ENCODE measurements around the gene TBC1D4.
"Not testable (repeated sequence)": the region's sequence is repeated elsewhere in the genome, so short reads cannot be mapped to it uniquely, and the experiment has no call there.

TBC1D4 gene

DNA sequence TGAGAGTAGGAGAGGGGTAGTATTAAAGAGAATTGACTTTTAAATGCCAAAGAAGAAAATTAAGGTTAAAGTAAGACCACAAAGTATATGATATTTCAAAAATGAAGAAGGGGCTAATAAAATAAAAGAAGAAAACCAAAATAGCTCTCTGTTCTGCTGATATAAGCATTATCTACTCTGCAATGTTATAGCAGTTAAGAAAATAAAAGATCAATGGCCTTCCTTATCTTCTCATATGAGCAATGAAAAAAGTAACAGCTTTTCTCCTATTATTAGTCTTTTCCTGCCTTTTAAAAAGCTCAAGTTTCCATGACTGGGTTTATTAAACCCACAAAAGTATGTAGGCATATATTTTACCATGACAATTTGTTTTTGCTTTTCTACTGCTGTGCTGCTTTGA, 126.4 kb downstream of the TBC1D4 start:
- no peak for DNase-seq

DNA sequence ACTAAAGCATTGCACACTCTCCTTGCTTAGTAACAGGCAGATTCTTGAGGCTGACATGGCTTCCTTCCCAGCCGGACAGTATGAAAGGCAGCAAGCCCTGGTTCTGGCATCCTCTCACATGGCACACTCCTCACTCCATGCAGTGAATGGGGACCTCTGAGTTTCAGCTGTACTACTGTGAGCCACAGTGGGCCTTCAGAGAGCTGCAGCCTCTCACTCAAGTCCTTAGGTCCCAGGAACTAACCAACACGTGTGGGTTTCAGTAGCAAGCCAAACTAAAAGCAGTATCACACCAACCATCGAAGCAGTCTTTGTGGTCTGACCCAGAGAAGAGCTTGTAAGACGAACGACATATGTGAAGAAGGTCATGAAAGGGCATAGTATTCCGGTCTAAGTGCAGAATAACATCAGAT, 128.2 kb downstream of the TBC1D4 start:
- no peak for DNase-seq

DNA sequence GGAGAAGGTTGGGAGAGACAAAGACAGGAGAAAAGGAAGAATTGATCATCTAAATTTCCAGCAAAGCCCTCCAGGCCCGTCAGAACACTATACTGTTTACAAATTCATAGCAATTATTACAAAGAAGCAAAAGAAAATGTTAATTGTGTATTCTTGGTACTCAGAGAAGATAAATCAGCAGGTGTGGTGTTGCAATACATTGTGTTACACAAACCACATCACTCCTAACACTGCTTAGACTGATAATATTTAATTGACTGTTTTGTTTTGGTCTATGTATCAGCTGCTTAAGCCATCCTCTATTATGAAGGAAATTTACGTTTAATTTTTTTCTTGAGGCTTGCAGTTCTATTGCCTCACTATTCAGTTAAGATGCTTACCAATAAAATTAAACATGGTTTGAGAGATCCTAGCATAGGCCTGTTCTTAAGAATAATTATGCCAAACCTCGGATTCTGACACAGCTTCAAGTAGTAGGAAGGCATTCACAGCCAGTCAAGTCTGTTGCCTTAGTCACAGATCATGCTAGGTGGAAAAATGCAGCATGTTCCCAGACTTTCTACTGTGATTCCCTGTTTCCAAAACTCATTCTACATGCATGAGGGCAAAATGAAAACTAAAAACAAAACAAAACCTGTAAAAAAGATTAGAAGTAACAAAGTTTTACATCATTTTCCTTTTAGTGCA, 129.2 kb downstream of the TBC1D4 start:
- DNase-seq, result no peak

DNA sequence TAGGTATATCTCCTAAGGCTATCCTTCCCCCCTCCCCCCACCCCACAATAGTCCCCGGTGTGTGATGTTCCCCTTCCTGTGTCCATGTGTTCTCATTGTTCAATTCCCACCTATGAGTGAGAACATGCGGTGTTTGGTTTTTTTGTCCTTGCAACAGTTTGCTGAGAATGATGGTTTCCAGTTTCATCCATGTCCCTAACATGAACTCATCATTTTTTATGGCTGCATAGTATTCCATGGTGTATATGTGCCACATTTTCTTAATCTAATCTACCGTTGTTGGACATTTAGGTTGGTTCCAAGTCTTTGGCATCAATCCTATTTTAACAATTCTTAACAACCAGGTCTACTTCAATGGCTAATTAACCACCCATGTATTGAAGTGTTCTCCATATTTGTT, 130.4 kb downstream of the TBC1D4 start:
- DNase-seq, result not testable (repeated sequence)

DNA sequence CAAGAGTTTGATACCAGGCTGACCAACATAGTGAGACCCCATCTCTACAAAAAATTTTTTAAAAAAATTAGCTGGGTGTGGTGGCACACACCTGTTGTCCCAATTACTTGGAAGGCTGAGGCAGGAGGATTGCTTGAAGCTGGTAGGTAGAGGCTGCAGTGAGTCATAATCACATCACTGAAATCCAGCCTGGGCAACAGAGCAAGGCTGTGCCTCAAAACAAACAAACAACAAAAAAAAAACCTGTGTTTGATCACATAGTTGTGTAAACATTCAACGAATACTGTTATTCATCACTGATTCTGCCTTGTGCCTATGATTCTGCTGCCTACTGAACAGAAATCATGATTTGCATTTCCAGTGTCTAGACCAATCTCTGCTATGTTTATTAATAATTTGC, 134.0 kb downstream of the TBC1D4 start:
- no peak for DNase-seq

DNA sequence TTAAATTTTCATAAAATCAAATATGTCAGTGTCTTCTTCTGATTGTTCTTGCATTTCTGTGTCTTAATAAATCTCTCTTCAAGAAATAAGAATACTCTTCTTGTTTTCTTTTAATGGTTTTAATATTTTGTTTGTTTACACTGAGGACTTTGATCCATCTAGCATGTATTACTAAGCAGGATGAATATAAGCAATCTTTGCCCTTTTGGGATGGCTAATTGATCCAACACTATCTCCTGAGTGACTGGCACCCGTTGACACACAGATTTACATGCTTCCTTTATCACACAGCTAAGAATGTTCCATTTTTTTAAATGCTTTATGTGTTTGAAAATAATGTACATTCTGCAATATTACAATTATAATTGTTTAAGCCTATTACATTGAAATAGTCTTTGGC, 134.5 kb downstream of the TBC1D4 start:
- no peak for DNase-seq

DNA sequence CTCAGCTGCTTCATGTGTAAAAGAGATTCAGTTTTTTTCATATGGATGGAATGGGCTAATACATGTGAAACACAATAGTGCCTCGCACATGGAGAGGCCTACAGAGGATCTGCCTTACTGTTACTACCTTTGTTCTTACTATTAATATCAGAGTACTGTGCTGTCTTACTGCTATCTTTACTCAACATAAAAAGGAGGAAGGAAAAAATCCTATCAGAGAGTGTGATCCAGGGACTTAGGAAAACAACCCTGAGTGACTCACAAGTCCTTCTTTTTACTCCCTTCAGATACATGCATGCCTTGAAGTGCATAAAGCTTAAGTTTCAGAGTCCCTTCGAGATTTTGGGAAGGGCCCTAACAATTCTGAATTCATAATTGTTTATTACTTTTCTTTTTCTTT, 136.8 kb downstream of the TBC1D4 start:
- no peak for DNase-seq

DNA sequence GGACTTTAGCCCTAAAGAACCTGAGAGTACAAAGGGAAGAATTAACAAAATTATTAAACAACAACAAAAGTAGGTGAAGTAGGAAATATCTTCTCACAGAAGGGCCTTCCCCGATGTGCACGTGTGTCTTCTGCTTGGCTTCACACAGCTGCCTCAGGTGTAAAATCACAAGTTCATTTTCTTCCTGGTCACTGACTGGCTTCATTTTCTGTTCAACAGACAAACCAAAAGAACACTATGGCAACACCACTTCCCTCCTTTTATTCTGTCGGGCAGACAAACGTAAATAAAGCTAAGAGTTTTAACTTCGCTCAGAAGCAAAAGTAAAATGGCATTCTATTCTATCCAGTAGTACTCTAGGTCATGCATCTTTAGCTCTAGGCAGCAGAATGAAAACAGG, 140.9 kb downstream of the TBC1D4 start:
- no peak for DNase-seq

DNA sequence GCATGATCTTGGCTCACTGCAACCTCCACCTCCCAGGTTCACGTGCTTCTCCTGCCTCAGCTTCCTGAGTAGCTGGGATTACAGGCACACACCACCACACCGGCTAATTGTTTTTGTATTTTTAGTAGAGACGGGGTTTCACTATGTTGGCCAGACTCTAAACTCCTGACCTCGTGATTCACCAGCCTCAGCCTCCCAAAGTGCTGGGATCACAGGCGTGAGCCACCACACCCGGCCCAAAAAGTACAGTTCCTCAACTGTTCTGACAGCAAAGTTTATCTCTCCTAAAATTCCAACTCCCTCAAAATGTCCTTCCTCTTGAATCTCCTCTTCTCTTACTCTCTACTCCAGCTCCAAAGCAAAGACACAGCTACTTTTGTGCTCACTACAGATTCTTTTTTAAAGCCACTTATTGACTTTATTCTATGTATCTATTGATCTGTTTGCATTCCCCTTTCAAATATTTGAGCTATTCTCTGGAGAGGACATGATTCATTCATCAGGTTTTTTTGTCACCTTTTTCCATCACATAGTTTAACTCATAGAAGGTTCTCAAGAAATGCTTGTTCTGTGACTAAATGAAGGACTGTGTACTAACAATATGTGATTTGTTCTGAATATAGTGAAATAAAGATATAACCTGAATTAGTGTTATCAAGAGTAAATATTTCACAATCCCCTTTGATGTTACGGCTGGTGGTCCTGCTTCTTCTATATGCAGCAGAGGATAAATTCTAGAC, 142.2 kb downstream of the TBC1D4 start:
- DNase-seq, result no peak

DNA sequence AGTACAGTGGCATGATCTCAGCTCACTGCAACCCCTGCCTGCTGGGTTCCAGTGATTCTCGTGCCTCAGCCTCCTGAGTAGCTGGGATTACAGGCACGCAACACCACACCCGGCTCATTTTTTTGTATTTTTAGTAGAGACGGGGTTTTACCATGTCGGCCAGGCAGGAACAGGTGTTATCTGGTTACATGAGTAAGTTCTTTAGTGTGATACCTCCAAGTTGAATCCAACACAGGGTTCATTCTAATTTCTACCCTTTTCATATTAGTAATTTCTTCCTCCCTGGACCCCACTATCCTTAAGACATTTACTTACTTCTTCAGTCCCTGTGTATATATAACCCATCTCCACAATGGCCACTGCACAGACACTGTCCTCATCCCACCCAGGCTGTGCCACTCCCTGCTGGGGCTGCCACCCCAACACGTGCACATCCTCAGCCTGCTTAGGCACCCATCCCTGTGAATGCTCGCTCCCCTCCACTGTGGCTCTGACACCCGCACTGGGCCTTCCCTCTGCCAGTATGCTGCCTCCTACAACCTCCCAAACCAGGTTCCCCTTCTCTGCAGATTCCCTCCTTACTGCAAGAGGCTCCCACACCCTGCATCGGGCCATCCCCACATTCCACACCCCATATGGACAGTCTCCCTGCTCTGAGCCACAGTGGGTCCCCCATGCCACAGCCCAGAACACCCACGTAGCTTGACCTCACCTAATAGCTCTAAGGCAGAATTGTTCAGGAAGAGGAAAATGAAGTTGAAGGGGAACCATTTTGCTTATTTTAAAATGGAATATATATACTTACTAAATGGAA, 147.1 kb downstream of the TBC1D4 start:
- DNase-seq, result no peak

DNA sequence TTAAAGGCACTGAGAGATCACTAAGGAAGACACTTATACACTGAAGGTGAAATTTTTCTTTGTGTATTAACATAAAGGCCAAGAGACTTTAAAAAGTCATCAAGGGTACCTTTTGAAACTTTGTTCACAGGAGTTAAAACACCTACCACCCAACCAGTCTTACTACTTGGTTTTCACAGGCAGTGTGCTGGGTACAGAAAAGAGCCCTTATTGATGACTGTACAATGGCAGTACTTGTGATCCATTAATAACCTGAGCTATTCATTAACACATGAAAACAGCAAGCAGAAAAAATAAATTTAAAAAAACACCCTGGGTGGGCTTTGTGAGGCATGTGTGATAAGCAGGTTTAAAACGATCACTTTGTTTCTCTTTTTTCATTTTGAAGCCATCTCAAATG, 148.9 kb downstream of the TBC1D4 start:
- DNase-seq, result no peak

DNA sequence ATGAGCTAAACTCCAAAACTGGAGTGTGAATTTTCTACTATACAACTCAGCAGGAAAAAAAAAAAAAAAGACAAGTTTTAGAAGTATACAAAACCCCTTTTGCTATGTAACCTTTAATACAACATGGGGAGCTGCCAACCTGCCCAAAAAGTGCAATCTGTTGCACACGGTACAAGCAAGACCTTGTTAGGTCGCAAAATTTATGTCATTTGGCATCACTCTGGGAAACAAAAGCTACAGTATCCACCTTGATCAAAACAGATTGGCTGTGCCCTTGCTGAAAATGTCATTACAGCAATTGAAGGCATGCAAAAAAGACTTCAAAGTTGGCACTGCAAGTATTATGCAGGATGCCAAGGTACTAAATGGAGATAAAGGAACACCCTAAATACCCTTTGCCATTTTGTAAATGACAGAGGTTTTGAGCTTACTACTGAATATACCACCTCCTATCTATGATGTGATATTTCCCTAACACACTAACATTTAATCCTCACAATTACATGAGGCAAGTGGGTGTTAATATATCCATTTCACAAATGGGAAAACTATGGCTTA, 150.1 kb downstream of the TBC1D4 start:
- no peak for DNase-seq

DNA sequence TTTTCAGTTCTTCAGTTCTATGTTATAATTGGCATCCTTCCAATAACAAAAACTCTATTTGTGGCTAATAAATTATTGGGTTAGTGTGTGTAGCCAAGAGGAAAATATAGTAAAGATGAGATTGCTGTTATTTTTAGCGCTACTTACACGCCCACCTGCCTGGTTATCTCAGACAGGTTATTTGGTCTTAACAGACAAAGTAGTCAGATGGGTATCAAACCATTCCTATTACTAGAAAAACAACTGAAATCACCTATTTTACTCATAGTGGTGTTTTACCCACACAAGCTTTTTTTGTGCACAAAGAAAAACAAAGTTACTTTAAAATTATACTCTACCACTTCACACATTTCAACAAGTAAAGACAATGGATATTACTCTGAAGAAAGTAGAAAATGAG, 151.2 kb downstream of the TBC1D4 start:
- DNase-seq, result no peak

DNA sequence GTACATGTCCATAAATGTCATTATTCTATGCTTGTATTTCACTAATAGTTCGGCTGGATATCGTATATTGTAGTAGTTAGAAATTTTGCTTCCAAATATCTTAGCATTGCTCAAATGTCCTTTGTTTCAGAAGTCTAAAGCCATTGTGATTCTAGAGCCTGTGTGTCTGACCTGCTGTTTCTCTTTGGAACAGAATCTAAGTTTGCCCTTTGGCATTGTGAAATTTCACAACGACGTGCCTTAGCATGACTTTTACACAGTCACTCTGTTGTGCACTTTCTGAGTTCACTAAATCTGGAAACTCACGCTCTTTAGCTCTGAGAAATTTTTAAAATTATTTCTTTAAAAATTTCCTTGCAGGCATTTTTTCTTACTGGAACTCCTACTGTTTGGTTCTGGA, 152.2 kb downstream of the TBC1D4 start:
- no peak for DNase-seq

DNA sequence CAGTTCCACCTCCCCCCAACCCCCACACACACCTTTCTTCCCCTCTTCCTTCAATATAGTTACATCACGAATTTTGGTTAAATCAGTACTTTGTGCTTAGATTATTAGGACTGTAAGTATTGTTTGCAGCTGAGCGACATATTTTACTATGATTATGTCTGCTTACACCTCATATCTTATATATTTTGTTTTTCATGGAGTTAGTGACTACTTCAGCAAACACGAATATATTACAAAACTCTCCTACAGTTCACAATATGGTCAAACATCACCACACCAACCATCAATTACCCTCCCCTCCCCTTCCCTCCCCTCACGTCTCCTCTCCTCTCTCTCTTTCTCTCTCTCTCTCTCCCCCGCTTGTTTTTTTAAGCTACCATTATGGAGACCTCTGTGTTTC, 152.9 kb downstream of the TBC1D4 start:
- no peak for DNase-seq

DNA sequence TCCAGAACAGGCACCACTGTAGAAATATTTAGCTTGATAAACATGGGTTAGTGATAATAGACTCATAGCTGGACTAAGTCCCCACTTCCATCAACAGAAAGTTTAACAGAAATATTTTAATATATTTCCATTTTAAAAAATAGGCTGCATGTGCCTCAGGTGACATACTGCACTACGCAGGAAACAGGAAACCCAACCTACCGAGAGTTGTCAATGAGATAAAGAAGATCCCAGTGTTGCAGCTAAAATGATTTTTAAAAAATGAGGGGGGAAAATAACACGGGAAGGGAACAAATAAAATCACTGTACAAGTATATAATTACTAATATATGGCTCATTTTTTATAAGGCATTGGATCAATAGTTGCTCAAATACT, 154.8 kb downstream of the TBC1D4 start:
- peak; percentile 6 for DNase-seq

DNA sequence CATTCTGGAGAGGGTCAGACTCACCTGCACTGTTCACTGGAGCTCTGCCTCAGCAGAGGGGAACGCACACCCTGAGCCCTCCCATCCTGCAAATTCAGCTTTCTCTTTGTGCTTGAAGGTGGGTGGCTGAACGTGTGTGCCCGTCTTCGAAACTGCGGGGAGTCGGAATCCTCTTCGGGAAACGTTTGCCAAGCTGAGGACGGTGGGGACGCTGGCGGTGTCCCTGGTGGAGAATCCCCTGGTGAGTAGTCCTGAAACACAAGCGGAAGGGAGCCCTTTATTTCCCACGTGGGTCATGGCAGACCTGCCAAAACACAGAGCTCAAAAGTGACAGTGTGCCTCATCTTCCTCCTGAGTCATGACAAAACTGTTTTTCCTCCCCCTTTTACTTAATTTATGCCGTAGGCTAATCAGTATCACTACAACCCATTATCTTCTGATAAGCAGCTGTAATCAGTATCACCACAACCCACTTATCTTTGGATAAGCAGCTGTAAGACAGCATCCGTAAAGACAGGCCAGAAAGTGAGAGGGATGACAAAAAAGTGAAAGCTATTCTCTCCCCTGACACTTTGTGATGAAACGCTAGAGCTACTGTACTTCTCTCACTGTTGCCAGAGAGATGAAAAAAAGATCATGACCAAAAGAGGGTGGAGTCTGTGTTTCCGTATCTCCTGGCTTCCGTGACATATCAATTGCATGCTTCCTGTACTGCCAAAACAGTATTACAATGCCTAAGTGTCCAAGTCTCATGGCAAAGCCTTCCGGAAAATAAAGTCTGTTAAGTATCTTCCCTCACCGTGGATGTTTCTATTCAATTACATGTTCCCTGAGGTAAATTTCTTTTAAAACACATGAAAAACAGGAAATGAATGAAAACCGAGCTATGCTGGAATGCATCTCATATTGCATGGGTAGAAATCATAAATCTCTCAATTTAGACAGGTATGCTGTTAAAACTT, 155.5 kb downstream of the TBC1D4 start:
- peak; percentile 90 for DNase-seq

DNA sequence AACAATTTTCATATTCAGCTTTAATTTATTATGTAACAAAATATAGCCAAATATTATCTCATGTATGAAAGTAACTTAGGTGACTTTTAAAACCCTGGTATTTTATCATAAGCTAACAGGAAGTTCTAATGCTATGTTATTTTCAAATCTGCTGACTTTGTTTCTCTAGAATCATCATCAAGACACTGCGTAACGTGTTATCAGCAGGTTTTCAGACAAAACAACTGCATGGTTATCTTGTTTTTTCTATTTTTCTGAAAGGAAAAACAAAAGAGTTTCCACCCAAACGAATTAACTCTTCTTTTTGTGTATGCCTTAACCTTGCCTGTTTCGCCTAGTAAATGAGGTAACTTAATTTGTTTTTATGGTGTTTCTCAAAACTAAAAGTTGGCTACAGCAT, 156.3 kb downstream of the TBC1D4 start:
- peak; percentile 39 for DNase-seq

DNA sequence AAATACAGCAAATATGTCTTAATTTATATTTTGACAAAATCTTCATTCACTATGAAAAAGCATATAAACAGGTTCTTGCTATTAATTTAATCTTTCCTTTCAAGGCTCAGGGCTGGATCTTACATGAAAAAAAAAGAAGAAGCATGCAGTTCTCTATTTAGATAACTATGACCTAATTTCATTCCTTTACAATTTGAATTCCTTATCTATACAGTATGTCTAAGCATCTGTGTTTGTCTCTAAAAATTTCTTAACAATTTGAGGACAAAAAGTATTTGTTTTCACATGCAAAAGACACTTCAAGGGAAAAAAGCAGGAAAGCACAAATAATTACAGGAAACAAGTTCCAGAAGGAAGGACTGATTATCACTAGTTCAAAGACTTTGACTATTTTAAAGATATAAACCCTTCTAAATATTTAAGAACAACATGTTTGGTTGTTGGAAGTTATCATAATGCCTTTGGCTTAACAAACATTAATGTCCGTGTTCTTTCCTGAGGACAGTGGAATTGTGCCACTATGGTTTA, 157.5 kb downstream of the TBC1D4 start:
- DNase-seq, result peak; percentile 13

DNA sequence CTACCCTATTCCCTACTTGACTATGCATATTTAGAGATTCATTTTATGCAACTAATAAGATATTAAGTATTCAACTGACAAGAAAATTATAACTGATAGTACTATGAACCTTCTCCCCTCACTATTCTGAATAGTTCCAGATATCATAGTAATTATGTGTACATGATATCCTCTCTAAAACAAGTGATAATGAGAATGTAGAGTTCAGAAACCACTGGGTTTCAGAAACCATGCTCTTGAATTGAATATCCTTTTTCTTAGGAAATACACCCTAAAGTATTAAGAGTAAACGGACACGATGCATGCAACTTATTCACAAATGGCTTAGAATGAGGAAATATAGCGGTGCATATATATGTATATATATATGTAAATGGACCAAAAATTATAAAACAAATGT, 160.9 kb downstream of the TBC1D4 start:
- DNase-seq, result no peak

DNA sequence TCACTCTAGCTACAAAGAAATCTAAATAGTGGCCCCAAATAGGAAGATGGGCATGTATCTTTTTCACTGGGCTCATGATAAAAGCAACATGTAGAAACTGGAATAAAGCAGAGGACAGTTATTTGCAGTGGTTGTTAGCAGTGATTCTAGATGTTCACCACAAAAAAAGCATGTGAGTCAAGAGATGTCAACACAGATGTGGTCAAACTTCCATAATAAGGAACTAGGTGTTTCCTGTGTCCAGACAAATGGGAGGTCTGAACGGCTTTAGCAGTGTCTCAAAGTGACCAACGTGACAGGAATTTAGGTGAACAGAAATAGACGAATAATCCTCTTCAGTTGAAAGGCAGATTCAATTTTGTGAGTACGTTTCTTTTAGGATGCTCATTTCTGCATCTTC, 162.7 kb downstream of the TBC1D4 start:
- DNase-seq, result no peak

All from hematopoietic multipotent progenitor cell treated with erythropoietin and hydrocortisone succinate and interleukin-3 and kit ligand, for 8 days (in vitro differentiated cells).